ENCODE measurements around the gene ZBTB5. TPM values are rescaled to one million over a fixed set of nuclear protein-coding genes. Genes with fewer than 3 reads are reported as not detected.
"Not testable (repeated sequence)": the region's sequence is repeated elsewhere in the genome, so short reads cannot be mapped to it uniquely, and the experiment has no call there.

Gene ZBTB5
- total RNA-seq, 1 experiment from 2014 or later = 17.7 TPM

- no peak for DNase-seq (ENCODE audit: low read depth)
These were observed 21.0 kb upstream of the ZBTB5 start for GRCh38 chr9:37486256-37486615.

- DNase-seq (ENCODE audit: low read depth) = peak; percentile 98
These were observed 20.4 kb upstream of the ZBTB5 start, which contains the start of gene POLR1E for GRCh38 chr9:37485389-37486255. Gene POLR1E, plus strand, starts transcription at chr9:37485948. Its CDS starts 100 bp downstream, at chr9:37486048.

DNA sequence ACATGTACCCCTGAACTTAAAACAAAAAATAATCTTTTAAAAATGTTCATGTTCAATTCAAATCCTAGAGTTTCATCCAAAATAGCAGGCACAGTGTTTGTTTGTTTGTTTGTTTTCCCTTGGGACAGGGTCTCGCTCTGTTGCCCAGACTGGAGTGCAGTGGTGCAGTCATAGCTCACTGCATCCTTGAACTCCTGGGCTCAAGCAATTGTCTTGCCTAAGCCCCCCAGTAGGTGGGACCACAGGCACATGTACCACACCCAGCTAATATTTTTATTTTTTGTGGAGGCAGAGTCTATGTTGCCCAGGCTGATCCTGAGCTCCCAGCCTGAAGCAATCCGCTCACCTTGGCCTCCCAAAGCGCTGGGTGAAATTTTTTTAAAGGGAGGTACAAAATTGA is 15.5 kb upstream of the ZBTB5 start:
- no peak for DNase-seq (ENCODE audit: low read depth)

DNA sequence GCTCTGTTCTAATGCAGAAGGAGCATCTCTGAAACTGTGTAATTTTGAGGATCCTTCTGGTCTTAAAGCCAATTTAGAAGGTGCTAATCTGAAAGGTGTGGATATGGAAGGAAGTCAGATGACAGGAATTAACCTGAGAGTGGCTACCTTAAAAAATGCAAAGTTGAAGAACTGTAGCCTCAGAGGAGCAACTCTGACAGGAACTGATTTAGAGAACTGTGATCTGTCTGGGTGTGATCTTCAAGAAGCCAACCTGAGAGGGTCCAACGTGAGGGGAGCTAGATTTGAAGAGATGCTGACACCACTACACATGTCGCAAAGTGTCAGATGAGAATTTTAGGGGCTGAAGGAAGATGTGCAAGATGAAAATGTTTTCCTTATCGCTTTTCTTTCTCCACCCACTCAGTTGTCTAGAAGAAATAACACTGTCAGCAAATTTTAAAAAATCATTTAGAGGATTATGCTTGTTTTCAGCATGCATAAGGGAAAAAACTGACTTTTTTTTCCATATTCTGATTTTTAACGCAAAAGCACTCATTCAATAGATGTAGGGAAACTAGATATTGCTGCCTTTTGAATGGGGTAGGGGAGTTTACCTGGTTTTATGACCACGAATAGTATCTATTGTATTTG is 12.9 kb upstream of the ZBTB5 start:
- DNase-seq (ENCODE audit: low read depth) = not testable (repeated sequence)

- DNase-seq (ENCODE audit: low read depth) = not testable (repeated sequence)
These were observed 12.2 kb upstream of the ZBTB5 start for GRCh38 chr9:37477443-37477842.

DNA sequence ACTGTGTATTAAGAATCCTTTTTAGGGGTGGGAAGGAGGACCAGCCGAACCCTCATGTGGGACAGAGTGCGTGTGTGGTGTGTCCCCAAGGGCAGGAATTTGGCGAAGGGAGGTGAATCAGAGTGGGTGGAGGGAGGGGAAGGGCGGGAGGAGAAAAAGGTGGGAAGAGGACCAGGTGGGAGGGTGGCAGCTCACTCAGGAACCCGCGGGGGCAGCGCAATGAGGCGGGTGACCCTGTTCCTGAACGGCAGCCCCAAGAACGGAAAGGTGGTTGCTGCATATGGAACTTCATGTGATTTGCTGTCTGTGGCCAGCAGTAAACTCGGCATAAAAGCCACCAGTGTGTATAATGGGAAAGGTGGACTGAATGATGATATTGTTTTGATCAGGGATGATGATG is 11.7 kb upstream of the ZBTB5 start:
- no peak for DNase-seq (ENCODE audit: low read depth)

DNA sequence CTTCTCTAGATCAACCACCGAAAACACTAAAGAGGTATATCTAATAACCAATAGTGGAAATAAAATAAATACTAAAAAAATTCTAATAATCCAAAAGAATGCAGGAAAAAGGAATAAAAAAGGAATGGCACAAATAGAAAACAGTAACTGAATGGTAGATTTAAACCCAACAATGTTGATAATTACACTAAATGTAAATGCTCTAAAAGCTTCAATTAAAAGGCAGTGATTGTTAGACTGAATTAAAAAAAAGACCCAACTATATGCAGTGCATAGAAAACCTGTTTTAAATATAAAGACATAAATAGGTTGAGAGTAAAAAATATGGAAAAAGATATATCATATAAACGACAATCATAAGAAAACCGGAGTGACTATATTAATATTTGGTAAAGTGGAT is 9.2 kb upstream of the ZBTB5 start:
- no peak for DNase-seq (ENCODE audit: low read depth)

GRCh38 chr9:37473982-37474381 is 8.7 kb upstream of the ZBTB5 start:
- DNase-seq (ENCODE audit: low read depth) = not testable (repeated sequence)

DNA sequence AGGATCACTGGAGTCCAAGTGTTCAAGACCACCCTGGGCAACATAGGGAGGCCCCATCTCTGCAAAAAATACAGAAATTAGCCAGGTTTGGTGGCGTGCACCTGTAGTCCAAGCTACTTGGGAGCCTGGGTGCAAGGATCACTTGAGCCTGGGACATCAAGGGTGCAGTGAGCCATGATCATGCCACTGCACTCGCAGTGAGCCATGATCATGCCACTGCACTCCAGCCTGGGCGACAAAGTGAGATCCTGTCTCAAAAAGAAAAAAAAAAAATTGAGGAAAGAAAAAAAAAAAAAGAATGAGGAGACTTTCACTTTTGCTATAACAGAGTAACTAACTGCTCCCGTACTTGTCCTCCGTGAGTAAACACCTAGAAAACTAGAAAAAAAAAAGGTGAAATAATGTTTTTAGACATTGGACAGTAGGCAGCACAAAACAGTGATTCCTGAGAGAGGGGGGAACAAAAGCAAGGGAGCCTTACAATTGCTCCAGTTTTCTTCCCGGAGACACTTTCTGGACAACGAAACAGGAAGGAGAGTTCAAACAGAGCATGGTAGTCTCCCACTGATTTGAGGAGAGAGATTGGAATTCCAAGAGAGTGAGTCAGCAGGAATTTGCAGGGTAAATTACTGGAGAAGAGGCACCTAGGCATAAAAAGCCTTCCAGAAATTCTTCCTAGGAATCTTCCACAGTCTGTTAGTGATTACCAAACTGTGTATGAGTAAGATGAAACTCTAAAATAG is 6.9 kb upstream of the ZBTB5 start:
- peak; percentile 99 for DNase-seq (ENCODE audit: low read depth)

- DNase-seq (ENCODE audit: low read depth) = no peak
These were observed 3.4 kb upstream of the ZBTB5 start for GRCh38 chr9:37468620-37469019.

DNA sequence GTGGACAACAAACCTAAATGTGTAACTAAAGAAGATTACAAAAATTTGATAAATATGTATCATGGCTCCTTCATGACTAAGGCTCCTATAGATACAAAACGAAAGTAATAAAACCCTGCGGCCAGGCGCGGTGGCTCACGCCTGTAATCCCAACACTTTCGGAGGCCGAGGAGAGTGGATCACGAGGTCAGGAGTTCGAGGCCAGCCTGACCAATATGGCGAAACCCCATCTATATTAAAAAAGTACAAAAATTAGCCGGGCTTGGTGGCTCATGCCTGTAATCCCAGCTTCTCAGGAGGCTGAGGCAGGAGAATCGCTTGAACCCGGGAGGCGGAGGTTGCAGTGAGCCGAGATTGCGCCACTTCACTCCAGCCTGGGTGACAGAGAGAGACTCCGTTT is 2.3 kb upstream of the ZBTB5 start:
- not testable (repeated sequence) for DNase-seq (ENCODE audit: low read depth)

DNA sequence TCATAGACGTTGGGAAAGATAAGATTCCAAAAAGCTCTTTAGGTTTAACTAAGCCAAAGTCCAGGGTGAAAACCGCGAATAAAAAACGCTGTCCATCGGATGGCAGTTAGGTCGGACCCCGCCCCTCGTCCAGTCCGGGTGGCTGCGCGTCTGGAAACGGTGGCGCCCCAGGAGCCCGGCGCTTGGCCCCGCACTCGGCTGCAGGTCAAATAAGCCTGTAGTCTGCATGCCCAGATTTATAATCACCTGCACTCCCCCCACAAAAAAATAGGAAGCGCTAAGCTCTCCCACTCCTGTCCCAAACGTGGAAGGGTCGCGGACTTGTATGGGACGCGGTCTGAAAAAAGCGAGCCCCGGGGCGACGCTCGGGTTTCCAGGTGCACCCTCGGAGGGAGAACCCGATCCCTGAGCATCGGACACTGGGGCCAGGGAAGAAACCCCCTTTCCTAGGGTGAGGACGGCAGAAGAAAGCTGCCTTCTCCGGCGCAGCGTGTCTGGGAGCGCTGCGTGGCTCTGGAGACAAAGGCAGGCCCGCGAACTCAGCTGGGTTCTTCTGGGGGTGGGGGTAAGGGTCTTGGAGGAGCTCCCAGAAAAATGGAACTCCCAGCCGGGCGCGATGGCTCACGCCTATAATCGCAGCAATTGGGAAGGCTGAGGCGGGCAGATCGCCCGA is 923 bp upstream of the ZBTB5 start:
- peak; percentile 92 for DNase-seq (ENCODE audit: low read depth)

DNA sequence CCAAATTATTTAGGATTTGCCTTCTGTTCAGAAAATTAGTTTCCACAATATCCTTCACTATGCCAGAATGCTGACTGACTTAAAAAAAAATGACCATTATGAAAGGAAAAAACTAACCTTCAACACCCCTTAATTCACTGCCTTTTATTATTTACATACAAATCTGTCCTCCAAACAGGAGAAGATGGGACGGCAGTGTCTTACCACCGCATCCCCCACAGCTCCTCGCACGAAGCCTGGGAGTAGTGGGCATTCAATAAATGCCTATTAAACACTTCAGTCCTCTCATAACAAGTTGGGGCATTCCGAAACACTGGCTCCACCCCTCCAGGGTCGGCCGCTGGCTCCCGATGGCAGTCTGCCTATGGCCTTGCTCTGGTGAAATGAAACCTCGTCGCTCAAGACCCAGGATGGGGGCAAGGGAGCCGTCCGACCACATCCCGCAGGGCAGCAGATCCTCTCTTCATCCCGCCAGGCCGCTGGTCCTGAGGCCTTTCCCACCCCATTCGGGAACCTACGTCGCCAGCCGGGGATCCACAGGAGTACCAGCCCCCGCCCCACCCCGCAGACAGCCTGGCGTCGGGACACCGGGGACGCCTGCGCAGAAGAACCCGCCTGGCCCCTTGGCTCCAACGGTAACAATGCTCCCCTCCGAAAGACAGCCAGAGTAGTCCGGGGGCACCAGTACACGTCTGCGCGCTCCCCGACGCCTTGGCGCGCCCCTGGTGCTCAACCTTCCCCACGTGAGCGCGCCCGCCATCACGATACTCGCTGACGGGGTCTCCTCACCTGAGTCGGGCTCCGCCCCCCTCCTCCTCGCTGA is 613 bp downstream of the ZBTB5 start:
- DNase-seq (ENCODE audit: low read depth) = no peak

- no peak for DNase-seq (ENCODE audit: low read depth)
These were observed 1.2 kb downstream of the ZBTB5 start for GRCh38 chr9:37464006-37464405.

DNA sequence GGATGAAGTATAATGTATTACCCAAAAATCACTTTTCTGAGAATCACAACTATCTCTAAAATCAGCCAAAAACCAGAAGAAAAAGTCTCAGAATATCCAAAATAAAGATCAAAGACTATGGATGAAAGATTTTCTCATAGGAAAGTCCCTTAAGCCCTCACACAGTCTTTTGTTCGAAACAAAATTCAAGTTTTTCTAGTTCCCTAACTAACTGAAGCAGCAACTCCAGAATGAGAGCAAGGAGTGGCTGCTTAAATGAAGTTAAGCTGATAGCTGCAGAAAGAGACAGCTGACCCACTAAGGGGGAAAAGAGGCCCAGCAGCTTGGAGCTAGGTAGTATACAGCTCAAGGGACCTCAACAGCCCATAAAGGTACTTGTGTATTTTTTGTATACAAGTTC is 8.4 kb downstream of the ZBTB5 start:
- no peak for DNase-seq (ENCODE audit: low read depth)

DNA sequence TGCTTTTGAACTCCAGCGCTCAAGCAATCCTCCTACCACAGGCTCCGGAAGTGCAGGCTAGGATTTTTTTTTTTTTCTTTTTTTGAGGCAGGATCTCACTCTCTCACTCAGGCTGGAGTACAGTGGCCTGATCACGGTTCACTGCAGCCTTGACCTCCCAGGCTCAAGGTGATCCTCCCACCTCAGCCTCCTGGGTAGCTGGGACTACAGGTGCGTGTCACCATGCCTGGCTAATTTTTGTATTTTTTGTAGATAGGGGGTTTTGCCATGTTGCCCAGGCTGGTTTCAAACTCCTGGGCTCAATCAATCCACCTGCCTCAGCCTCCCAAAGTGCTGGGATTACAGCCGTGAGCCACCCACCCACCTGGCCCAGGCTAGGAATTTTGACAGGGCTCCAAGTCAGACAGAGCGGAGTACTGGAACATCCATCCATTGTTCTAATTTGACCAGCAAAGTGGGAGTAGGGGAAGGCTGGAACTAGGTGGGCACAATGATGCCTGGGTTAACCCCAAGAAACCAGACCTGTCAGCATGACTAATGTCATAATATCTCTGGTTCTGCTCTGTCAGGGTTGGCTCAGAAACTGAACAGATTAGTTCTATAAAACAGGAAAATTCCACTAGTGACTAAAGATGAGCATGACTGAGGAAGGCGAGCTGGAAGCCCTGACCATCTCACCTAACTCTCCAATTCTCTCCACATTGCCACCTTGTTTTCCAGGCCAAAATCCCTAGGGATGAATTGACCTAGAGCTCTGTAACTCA is 9.2 kb downstream of the ZBTB5 start:
- DNase-seq (ENCODE audit: low read depth) = no peak

DNA sequence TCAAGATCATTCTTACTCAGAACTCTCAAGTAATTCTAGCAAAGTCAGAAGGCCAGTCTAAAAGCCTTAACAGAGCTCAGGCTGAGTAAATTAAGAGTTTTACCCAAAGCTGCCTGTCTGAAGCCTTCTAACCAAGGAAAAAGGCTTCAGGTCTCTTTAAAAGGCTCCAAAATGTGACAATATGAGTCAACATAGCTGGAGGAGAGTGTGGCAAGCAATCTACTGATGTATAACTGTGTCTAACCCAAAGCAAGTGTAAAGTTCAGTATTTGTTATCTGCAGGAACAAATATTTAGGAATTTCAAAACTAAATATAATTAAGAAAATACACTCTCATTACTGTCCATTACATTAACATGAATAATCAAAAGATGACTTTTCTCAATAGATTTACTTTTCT is 11.0 kb downstream of the ZBTB5 start:
- no peak for DNase-seq (ENCODE audit: low read depth)

- no peak for DNase-seq (ENCODE audit: low read depth)
These were observed 11.4 kb downstream of the ZBTB5 start for GRCh38 chr9:37453827-37454226.

DNA sequence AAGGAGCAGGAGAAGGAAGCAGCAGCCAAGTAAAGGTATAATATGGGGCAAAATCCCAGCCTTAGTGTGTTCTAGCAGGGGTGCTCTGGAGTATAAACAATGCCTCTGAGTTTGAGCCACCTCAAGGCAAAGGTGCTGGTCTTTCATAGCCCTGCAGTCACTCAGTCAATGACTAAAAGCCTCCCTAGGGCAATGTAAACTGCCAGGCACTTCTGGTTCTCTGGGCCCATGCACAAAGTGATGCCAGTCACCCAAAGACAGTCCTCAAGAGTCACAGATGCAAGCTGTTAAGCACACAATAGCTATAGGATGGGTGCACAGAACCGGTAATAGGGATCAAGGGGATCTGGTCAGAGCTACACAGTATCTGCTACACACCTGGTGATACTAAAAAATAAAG is 12.6 kb downstream of the ZBTB5 start:
- no peak for DNase-seq (ENCODE audit: low read depth)

- no peak for DNase-seq (ENCODE audit: low read depth)
These were observed 13.6 kb downstream of the ZBTB5 start for GRCh38 chr9:37451628-37452027.
